ENCODE data around the gene OTOA.
"Not testable (repeated sequence)": the region's sequence is repeated elsewhere in the genome, so short reads cannot be mapped to it uniquely, and the experiment has no call there.

OTOA gene

DNA sequence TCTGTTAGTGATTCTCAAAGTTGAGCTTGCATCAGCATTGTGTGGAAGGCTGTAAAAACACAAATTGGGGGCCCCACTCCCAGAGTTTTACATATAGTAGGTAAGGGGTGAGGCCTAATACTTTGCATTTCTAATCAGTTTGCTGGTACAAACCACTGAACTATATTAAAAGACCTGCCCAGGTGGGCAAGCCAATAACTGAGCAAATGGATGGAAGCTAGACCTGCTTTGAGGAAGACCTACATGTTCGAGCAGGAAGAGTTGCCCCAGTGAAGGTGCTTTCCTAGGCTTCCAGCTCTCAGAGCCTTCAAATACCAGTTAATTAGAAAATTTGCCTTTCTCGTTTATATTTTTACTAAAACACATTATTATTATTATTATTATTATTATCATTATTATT lies 56.8 kb downstream of the OTOA start:
- DNase-seq (ENCODE audit: low read depth) = no peak
- TF ChIP-seq, protein P1, sequence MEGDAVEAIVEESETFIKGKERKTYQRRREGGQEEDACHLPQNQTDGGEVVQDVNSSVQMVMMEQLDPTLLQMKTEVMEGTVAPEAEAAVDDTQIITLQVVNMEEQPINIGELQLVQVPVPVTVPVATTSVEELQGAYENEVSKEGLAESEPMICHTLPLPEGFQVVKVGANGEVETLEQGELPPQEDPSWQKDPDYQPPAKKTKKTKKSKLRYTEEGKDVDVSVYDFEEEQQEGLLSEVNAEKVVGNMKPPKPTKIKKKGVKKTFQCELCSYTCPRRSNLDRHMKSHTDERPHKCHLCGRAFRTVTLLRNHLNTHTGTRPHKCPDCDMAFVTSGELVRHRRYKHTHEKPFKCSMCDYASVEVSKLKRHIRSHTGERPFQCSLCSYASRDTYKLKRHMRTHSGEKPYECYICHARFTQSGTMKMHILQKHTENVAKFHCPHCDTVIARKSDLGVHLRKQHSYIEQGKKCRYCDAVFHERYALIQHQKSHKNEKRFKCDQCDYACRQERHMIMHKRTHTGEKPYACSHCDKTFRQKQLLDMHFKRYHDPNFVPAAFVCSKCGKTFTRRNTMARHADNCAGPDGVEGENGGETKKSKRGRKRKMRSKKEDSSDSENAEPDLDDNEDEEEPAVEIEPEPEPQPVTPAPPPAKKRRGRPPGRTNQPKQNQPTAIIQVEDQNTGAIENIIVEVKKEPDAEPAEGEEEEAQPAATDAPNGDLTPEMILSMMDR (IDR thresholded peaks at IDR 0.05; ENCODE audit: low read depth, low read length, missing control alignments) = no peak
- H3K4me3 ChIP-seq (ENCODE audit: low read depth, low read length) = no peak overlapping the region

DNA sequence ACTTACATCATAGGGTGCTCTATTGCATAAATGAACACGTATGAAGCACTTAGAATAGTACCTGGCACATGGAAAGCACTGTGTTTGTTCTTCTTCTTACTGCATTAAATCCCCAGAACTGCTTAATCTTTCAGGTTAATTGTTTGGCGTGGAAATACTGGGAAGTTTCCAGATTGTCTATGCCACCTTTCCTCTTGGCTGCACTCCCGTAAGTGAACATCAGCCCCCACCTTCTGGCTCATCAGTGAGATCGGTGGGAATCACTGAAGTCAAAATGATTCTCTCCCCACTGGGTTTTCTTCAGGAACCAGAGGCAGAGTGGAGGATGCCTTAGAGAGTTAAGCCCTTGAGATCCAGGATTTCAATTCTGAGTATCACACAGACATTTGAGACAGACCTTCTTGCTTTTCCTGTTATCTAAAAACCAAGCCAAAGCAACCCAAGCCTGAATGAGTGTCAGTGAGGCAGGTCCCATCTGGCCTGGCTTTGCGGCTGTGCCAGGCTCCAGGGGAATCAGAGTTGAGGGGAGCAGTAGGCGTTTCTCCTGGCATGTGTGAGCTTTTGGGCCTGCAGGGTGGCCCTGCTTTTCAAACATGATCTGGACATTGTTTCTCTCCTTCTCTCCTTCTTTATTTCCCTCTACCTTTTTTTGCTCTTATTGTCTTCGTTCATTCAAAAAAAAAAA lies 59.1 kb downstream of the OTOA start:
- TF ChIP-seq, protein P1 (IDR thresholded peaks at IDR 0.05; ENCODE audit: low read depth, low read length, missing control alignments) = no peak
- no peak for DNase-seq (ENCODE audit: low read depth)
- H3K4me3 ChIP-seq (ENCODE audit: low read depth, low read length) = no peak overlapping the region

DNA sequence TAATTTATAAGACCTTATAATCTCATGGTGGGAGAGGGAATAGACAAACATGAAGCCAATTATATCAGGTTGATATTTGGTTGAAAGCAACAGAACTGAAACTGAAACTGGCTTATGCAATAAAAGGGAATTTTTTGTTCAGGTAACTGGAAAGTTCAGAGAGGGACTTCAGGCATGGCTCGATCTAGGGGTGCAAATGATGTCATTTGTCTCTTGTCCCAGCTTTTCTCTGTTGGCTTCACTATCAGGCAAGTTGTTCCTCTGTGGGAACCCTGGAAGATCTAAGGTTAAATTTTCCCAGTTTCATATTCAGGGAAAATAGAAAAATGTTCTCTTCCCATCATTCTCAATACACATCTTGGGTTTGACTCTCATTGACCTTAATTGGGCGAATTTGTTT lies 59.8 kb downstream of the OTOA start:
- no peak for DNase-seq (ENCODE audit: low read depth)
- TF ChIP-seq, protein P1 (IDR thresholded peaks at IDR 0.05; ENCODE audit: low read depth, low read length, missing control alignments) = no peak
- no peak overlapping the region for H3K4me3 ChIP-seq (ENCODE audit: low read depth, low read length)

DNA sequence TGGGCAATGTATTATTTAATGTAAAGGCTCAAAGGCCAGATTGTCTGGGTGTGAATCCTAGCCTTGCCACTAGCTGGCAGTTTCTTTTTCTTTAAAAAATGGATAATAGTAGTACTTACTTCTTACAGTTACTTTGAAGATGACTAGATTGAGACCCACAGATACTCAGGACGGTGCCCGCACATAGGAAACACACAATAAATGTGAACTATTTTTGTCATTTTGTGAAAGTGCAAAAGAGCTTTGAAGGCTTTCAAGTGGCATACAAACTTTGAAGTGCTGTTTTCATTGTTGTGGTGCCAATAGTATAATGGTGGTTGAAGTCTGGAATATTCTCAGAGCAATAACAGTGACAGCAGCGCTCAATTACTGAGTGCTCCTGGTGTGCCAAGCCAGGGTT lies 63.6 kb downstream of the OTOA start:
- TF ChIP-seq, protein P1 (IDR thresholded peaks at IDR 0.05; ENCODE audit: low read depth, low read length, missing control alignments) = peak; percentile 9
- no peak for DNase-seq (ENCODE audit: low read depth)
- no peak overlapping the region for H3K4me3 ChIP-seq (ENCODE audit: low read depth, low read length)

DNA sequence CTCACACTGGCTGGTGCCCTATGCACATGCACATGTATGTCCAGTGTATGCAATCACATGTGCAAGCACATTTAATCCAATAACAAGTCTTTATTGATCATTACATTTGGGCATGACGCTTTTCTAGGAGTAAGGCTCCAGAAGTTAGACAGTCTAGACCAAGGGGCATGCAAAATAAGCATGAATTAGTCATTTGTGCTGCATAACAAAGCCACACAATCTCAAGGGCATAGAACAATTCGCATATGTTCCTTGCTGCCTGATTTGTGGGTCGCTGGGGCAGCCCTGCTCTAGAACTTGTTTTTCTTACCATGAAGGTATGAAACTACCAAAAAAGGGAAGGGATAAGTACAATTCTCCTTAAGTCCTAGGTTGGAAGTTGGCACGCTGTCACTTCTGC lies 67.5 kb downstream of the OTOA start:
- DNase-seq (ENCODE audit: low read depth); H3K4me3 ChIP-seq (ENCODE audit: low read depth, low read length): not testable (repeated sequence)

DNA sequence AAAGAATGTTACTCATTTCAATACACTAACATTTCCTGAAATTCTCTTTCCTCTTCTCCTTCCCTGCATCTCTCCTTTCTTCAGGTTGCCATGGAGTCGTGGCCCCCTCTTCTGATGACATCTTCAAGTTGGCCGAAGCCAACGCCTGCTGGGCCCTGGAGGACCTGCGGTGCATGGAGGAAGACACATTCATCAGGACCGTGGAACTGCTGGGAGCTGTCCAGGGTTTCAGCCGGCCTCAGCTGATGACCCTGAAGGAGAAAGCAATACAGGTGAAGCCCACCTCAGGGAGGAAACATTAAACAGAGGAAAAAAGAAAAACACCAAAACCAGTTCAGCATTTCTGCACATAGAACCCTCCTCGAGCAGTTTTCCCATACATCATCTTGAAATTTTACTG lies 76.9 kb downstream of the OTOA start:
- H3K4me3 ChIP-seq (ENCODE audit: low read depth, low read length); DNase-seq (ENCODE audit: low read depth): not testable (repeated sequence)

DNA sequence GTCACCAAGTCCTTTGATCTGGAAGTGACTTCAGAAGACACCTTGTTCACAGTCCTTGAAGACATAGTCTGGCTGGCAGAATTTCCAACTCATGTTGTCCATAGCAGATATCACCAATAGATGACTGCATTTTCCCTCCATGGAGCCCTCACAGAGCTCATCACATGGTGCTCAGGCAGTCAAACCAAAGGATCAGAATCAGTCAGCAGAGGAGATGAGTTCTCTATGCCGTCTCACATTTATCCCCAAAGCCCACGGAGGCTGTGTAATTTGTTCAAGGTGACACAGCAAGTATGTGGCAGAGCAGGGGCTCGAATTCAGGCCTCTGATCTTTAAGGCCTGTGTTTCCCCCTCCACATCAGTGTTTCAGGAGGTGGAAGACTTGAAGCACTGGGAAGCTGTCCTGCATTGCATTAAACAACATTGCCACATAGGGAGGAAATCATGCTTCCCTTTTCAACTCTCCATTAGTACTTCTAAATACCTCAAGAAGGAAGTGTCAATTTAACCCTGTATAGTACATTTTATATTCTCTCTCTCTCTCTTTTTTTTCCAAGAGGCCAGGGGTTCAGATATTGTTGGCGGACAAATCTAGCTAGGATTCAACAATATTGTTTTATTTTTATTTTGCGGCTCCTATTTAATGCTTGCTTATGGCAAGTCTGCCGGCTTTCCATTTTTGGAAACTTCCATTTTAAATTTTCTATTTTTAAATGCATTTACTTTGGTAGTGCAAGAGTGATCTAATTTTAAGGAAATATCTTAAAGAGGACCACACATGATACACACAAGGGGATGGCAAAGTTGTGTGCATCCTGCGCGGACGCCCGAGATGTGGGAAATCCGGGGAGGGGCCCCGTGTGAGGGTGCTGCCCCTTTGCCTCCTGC lies 92.7 kb downstream of the OTOA start:
- not testable (repeated sequence) for DNase-seq (ENCODE audit: low read depth)

DNA sequence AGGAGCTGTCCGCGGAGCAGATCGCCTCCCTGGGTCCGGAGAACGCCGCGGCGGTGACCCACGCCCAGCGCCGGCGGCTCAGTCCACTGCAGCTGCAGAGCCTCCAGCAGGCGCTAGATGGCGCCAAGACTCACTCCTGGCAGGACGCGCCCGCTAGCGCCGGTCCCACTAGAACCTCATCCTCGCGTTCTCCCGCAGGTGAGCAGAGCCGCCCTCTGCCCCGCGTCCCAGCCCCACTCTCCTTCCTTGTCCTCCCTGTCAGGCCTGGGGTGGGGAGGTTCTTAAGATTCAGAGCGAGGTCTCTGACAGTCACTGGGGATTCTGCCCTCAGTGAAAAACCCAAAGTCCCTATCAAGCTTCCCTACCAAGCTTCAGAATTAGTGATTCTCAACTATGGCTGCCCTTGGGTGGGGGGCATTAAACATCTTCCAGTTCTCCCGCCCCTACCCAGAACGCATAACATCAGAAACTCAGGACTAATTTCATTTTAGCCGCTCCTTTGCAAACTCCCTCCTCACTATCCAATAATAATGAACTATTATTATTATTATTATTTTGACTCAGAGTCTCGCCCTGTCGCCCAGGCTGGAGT lies 93.4 kb downstream of the OTOA start:
- not testable (repeated sequence) for H3K4me3 ChIP-seq (ENCODE audit: low read depth, low read length)

More for the DNA sequence above, 92.7 kb downstream of the OTOA start:
- H3K4me3 ChIP-seq (ENCODE audit: low read depth, low read length) = not testable (repeated sequence)

DNA sequence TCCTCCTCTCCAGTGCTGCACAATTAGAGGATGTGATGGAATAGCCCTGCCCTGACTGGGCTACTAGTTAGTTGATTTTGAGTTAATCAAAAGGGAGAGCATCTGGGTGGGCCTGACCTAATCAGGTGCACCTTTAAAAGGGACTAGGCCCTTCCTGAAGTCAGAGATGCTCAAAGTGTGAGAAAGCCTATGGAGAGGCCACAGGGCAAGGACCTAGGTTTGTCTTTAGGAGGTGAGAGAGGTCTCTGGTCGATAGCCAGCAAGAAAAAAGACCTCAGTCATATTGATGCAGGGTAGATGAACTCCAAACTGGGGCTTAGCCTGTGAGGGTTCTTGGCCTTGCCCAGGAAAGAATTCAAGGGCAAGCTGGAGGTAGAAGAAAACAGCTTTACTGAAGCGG lies 104.5 kb downstream of the OTOA start:
- DNase-seq (ENCODE audit: low read depth); H3K4me3 ChIP-seq (ENCODE audit: low read depth, low read length): not testable (repeated sequence)

More for the DNA sequence above, 93.4 kb downstream of the OTOA start:
- DNase-seq (ENCODE audit: low read depth) = not testable (repeated sequence)

DNA sequence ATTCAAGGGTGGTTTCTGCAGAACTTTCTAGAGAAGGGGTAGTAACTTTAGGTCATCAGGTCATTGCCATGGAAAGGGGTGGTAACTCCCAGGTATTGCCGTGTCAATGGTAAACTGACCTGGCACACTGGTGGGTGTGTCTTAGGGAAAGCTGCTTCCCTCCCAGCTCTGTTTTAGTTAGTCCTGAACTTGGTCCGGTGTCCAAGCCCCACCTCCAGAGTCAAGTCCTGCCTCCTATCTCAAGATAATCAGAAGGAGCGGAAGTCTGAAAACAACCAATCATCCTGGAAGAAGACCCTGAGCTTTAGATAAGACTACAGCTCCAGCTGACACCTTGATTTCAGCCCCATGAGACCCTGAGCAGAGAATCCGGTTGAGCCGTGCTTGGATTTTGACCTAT lies 105.0 kb downstream of the OTOA start:
- not testable (repeated sequence) for H3K4me3 ChIP-seq (ENCODE audit: low read depth, low read length); DNase-seq (ENCODE audit: low read depth)

DNA sequence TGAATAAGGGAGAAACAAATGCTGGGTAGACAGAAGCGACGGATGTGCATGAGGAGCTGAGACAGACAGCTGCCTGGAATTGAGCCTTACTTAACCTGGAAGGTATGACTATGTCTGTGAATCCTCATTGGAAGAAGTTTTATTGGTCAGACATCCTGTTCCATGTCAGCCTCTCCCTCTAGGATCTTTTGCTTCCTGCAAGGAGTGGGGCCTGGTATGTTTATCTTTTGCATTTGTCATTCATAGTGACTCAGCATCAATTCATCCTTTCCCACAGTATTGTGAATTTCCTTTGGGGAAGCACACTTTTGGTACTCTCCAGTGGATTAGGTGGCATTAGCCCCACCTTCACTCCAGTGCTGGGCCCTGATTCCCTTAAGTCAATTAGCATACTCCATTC lies 105.5 kb downstream of the OTOA start:
- H3K4me3 ChIP-seq (ENCODE audit: low read depth, low read length); DNase-seq (ENCODE audit: low read depth): not testable (repeated sequence)

DNA sequence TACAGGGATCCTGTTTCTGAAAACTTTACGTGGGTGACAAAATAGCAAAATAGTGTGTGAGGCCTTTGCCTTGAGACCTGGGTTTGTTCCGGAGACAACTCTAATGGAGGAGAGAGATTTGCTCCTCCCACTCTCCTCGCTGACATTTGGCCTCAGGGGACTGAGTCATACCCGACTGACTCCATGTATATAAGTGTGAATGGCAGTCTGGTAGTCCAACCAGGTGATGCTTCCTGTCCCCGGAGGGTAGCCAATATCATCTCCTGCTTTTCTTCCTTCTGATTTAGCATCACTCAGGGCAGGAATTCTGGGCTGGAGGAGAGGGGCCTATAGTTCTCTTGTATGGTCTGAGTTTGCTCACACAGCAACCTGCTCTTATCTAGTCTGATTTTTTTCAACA lies 106.8 kb downstream of the OTOA start:
- not testable (repeated sequence) for DNase-seq (ENCODE audit: low read depth); H3K4me3 ChIP-seq (ENCODE audit: low read depth, low read length)

DNA sequence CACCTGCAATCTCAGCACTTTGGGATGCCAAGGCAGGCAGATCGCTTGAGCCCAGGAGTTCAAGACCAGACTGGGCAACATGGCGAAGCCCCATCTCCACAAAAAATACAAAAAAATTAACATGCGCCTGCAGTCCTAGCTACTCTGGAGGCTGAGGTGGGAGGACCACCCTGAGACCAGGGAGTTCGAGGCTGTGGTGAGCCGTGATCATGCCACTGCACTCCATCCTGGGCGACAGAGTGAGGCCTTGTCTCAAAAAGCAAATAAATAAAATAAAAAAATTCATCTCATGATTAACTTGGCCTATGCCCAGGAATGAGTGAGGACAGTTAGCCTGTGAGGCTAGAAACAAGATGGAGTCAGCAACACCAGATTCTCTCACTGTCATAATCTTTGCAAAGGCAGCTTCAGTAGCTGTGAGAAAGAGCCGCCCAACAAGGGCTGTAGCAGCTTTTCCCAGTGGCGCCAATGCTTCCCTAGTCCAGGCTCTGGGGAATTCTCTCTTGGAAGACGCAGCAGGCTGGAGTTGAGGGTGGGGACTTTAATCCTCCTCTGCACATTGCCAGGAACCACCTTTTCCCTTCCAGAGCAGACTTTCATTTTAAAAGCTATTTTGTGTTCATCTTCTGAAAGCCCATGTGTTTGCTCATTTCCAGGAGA lies 108.9 kb downstream of the OTOA start:
- not testable (repeated sequence) for DNase-seq (ENCODE audit: low read depth); H3K4me3 ChIP-seq (ENCODE audit: low read depth, low read length)

Measured in GM12864 (cell line).